COLO829 (cell line): ENCODE results near the gene SGSH.
"Not testable (repeated sequence)": the region's sequence is repeated elsewhere in the genome, so short reads cannot be mapped to it uniquely, and the experiment has no call there.

Experiments
- DNase-seq: peaks from one replicate; pipeline ENCODE4 v3.0.0; 2012; ENCODE audit warnings: low spot score

SGSH gene

GRCh38 chr17:80253631-80254395 lies 33.7 kb upstream of the SGSH start:
- no peak for DNase-seq

GRCh38 chr17:80252871-80253270 lies 32.7 kb upstream of the SGSH start:
- DNase-seq = no peak

- no peak for DNase-seq
These were observed 31.8 kb upstream of the SGSH start for GRCh38 chr17:80251966-80252365.

- DNase-seq = no peak
These were observed 29.0 kb upstream of the SGSH start for GRCh38 chr17:80248894-80249710.

- DNase-seq = no peak
These were observed 28.1 kb upstream of the SGSH start for GRCh38 chr17:80248001-80248893.

GRCh38 chr17:80247561-80247960 lies 27.4 kb upstream of the SGSH start:
- DNase-seq = no peak

- DNase-seq = no peak
These were observed 26.6 kb upstream of the SGSH start for GRCh38 chr17:80246726-80247125.

- no peak for DNase-seq
These were observed 26.1 kb upstream of the SGSH start for GRCh38 chr17:80246266-80246681.

- DNase-seq = no peak
These were observed 25.6 kb upstream of the SGSH start for GRCh38 chr17:80245566-80246265.

- no peak for DNase-seq
These were observed 24.9 kb upstream of the SGSH start for GRCh38 chr17:80244871-80245509.

- not testable (repeated sequence) for DNase-seq
These were observed 24.3 kb upstream of the SGSH start for GRCh38 chr17:80244448-80244847.

- no peak for DNase-seq
These were observed 23.6 kb upstream of the SGSH start for GRCh38 chr17:80243526-80244433.

GRCh38 chr17:80242505-80242904 lies 22.4 kb upstream of the SGSH start:
- DNase-seq = no peak

GRCh38 chr17:80237386-80237785 lies 17.3 kb upstream of the SGSH start:
- DNase-seq = no peak

- no peak for DNase-seq
These were observed 16.8 kb upstream of the SGSH start for GRCh38 chr17:80236911-80237310.

- DNase-seq = no peak
These were observed 13.1 kb upstream of the SGSH start for GRCh38 chr17:80233202-80233601.

- no peak for DNase-seq
These were observed 12.3 kb upstream of the SGSH start for GRCh38 chr17:80232438-80232837.

- DNase-seq = no peak
These were observed 8.9 kb upstream of the SGSH start for GRCh38 chr17:80229011-80229410.

- DNase-seq = no peak
These were observed 8.3 kb upstream of the SGSH start for GRCh38 chr17:80228477-80228876.

GRCh38 chr17:80227666-80228065 lies 7.5 kb upstream of the SGSH start:
- DNase-seq = no peak
